Measurements from ENCODE around the gene CEMIP.

Gene CEMIP

DNA sequence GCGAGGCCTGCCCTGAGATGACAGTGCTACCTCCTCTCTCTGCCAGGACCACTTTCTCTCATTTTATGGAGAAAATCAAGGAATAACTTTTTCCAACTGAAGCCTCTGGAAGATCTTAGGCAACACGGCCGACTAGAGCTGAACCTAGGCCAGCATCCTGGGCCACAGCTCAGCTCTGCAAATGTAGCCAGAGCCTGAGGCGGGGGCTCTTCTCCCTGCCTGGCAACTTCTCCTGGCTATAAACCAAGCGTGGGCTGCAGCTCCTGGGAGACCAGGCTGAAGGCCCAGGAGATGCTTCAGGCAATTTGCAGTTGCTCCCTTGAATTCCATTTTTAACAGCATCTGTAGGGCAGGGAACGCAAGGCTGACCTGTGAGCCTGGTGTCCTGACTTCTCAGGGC lies 74.9 kb downstream of the CEMIP start:
- DNase-seq = no peak

DNA sequence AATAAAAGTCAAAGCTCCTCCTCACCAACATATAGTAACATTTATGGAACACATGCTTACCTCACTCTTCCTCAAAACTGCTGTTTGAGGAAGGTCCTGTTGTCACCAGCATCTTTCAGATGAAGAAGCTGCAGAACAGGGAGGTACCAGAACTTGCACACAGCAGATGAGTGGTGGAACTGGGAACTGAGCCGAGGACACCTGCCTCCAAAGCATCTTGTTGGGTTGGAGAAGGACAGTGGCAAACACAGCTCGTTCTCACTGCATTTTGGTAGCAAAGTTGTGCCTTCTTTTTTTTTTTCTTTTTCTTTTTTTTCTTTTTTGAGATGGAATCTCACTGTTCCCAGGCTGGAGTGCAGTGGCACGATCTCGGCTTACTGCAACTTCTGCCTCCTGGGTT lies 76.0 kb downstream of the CEMIP start:
- DNase-seq = no peak

DNA sequence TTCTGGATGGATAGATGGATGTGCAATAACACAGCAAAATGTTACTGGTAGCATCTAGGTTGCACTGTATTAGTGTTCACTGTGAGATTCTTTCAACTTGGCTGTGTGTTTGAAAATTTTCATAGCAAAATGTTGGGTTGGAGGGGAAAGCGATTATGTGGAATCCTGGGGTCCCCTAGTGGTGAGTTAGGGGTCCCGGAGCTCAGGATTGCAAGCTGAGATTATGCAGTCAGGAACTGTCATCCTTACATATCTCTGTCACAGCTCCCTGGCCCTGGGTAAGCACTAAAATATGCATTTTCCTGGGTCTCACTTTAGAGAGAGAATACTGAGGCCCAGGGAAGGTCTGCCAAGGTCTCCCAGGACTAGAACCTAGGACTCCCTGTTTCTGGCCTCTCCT lies 77.2 kb downstream of the CEMIP start:
- DNase-seq = no peak

DNA sequence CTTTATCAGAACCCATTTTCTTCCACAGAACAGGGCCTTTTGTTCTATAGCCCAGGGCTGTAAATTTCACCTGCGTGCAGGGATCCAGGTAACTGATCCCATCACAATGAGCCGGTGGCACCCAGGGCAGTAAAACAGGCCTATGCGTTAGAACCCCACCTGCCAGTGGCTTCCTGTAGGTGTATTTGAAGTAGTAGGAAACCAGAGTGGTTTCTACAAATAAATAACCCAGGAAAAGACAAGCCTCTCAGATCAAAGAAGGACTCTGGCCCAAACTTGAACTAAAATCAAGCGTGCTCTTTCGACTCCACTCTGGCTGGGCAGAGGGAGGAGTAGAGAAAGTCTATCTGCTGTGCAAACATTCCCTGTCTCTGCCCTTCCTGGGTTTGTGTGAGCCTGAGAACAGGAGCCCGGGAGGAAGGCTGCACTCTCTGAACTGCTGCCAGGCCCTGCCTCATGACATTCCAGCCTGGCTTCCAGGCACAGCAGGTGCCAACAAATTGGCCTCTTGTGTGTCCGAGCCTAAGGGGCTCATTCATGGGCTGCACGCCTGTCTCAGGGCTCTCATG lies 77.7 kb downstream of the CEMIP start:
- DNase-seq = no peak

- no peak for DNase-seq
These were observed 82.6 kb downstream of the CEMIP start for GRCh38 chr15:80861731-80862170.

DNA sequence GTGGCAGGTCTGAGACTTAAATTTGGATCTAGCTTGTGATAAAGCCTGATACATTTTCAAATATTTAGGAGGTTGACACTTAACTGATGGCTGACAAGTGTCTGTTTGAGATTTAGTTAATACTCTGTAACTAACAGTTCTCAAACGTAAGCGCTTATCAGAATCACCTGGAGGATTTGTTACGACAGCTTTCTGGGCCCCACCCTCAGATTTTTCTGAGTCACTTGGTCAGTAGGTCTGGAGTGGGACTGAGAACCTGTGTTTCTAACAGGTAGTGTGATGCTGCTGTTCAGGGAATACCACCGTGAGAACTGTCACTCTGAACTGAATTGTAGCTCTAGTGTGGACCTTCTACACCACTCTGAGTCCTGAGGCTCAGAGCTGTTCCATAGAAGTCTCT lies 85.5 kb downstream of the CEMIP start:
- DNase-seq = no peak

DNA sequence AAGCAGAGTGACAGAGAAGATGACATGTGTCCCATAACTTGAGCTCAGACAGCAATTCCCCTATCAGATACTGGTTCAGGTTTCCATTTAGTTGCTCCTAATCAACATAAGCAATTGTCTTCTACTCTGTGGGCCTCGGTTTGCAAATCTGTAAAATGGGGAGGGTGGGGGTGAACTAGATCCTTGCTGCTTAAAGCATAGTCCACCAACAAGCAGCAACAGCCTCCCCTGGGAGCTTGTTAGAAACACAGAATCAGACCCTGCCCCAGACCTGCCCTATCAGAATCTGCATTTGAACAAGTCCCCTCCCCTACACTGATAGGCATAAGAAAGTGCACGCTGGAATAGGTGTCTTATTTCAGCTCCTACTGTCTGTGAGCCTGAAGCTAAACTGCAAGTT lies 87.8 kb downstream of the CEMIP start:
- no peak for DNase-seq

DNA sequence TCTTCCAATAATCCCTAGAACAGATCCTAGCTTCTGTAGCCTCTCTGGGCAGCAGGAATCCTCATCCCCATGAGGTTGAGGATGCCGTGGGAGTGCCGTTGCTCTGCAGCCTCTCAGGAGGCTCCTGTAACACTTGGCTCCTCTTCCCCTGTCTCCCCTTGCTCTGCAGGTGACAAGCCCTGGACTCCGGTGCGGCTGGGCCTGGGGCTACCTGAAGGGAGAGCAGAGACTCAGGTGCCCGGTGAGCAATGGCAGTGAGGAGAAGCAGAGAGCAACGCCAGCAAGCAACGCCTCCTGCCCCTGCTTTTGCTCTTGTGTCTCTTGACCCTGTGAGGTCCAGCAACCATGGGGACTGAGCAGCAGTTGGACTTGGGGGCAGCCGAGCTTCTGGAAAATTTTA lies 91.2 kb downstream of the CEMIP start:
- no peak for DNase-seq

DNA sequence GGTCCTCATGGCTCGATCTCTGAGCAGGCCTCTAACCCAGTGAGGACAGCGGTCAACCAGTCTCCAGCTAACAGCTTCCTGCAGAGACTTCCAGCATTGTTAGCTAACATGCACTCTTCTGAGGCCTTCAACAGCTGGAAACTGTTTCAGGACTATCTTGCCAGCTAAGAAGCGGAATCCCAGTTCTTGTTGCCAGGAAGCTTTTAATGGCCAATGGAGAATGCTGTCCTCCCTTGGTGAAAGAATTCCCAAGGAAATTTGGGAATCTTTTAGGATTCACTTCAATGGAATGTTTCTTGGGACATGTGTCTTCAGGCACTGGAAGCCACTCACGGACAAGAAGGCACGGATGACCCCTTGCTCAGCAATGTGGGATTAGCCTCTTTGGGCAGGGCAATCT lies 91.7 kb downstream of the CEMIP start:
- DNase-seq = no peak

- no peak for DNase-seq
These were observed 92.7 kb downstream of the CEMIP start for GRCh38 chr15:80871858-80872257.

GRCh38 chr15:80873366-80873952 lies 94.3 kb downstream of the CEMIP start:
- DNase-seq = no peak

DNA sequence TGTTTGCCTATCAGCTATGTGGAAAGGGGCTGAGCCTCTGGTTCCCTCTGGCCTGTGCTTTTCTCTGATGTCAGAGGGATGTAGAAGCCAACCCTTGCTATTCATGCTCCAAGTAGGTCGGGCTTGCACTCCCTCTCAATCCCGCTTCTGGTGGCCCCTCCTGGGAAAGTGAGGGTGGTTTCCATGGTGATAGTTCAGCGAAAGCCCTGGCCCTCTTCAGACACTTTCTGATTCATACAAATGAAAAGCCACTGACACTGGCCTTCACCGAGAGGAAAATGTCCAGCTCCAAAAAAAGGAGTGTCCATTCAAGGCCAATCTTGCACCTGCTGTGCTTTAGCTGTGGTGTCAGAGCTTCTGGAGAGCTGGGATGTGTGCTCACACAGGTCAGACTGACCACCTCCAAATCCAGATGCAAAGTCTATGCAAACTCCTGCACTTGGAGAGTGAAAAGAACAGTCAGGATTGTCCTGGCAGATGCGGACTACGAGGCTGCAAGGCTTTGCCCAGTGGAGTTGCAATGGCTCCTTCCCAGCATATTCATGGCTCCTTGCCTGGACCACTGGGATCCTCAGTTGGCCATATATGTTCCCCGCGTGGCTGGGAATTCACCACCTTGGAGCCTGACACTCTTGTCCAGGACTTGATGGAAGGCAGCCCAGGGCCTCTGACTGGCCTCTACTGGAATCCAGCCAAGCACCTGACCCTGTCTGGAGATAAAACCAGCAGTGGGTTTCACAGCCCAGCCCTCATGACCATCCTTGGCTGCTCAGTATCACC lies 96.6 kb downstream of the CEMIP start:
- no peak for DNase-seq

- DNase-seq = no peak
These were observed 97.1 kb downstream of the CEMIP start for GRCh38 chr15:80876348-80876674.

DNA sequence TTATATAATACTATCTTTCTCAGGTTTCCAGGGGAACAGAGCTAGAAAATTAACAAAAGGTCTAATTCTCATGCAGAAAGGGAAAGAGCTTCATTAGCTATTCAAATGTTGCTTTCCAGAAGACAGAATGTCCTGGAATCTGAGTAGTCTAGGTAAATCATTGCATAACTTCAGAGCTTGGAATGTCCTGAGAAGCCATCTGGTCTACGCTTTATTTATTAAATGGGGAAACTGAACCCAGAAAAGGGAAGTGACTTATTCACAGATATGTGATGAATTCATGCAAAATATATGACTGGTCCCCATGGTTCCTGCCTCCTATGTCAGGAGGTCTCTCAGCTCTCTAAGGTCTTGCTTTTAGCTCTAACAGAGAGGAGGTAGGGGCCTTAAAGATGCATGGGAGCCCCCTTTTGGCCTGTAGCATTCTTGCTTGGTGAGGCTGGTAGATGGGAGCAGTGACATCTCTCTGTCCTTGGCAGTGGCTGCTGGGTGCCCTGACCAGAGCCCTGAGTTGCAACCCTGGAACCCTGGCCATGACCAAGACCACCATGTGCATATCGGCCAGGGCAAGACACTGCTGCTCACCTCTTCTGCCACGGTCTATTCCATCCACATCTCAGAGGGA lies 99.2 kb downstream of the CEMIP start:
- DNase-seq = no peak

DNA sequence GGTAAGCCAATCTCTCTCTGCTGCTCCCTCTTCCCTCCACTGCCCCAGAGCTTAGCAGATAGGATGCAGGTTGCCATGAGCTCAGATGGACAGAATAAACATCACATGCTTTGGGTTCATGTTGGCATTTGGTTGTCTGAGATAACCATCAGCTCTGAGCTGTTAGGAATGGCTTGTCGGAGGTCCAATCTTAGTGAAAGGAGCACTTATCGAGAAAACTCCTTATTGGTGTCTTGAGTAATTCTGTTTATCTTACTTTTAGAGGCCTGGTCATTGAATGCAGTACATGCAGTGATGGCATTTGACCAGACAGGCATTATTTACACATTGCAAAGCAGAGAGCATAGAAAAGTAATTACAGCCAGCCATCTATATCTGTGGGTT lies 99.7 kb downstream of the CEMIP start:
- no peak for DNase-seq

DNA sequence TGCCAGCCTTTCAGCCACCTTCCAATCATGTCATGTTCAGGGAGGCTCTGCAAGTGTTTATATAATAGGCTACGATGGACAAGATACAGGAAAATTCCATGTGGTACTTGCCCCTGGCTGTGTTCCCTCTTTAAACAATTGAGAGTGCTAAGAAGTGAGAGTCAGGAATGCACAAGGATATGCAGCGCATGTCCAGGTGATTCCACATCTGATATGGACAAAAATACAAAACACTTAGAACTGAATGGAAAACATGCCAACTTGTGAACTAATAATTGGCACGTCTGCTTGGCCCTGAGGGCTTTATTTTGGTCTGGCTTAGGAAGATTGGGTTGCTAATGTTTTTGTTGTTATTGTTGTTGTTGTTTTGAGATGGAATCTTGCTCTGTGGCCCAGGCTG lies 100.9 kb downstream of the CEMIP start:
- no peak for DNase-seq

DNA sequence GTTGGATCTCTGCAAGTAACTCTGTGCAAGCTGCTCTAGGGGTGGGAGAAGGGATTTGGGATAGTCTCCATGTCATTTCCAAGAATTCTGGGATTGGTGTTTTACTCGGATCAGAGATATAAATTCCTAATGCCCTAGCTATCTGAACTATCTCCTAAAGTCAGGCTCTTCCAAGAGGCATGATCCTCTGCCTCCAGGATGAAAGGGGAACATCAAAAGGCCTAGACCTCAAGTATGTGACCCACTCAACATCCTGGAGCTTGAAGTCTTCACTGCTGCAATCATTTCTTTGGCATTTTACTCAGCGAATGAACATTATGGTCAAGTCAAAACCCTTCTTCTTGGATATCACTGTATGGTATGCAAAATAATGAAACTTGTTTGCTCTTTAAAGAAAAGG lies 104.5 kb downstream of the CEMIP start:
- no peak for DNase-seq

- DNase-seq = no peak
These were observed 105.9 kb downstream of the CEMIP start for GRCh38 chr15:80885016-80885579.

GRCh38 chr15:80887148-80887547 lies 108.0 kb downstream of the CEMIP start:
- DNase-seq = no peak

DNA sequence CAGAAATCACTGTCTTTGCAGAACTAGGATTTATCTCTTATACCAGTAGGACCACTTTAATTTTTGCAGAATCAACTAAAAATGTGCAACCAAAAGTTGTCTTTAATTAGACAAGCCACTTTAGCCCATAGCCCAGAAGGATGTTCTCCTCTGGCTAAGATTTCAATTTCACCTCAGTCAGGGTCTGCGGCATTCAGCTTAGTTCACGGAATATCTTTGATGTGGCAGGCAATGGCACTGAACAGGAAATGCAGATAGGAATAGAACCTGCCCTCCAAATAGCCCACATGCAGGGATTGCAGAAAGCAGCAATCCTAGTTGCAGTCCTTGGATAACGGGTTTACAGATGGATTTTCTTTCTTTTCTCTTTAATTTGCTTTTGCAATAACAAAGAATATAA lies 109.7 kb downstream of the CEMIP start:
- DNase-seq = no peak

DNA sequence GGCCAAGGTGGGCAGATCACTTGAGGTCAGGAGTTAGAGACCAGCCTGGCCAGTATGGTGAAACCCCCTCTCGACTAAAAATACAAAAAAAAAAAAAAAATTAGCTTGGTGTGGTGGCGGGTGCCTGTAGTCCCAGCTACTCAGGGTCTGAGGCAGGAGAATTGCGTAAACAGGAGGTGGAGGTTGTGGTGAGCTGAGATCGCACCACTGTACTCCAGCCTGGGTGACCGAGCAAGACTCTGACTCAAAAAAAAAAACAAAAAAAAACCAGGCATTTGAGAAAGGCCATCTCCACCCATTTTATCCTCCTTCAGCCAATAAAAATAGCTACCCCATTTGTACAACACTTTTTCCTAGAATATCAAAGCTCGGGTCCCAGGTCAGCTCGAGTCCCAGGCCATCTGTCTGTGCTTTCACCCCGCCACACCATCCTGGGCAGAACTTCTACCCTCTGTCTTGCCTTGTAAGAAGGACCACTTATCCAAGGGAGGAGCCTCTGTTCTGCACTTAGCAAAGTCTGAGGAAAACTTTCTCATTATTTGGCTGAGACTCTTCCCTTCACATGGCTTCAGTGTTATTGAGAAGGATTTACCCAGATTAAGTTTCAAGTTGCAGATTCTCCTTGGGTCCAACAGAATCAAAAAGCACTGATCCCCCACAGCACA lies 111.3 kb downstream of the CEMIP start:
- no peak for DNase-seq

GRCh38 chr15:80891006-80891405 lies 111.8 kb downstream of the CEMIP start:
- no peak for DNase-seq

GRCh38 chr15:80892414-80892813 lies 113.2 kb downstream of the CEMIP start:
- DNase-seq = no peak

All from activated CD4-positive, alpha-beta T cell treated with anti-CD3 and anti-CD28 coated beads, Interleukin-2, amount 50 U/mL, for 1 hour (primary cell).